HG03039 (cell line): ENCODE data around the gene DEDD2.

Experiments used
- ATAC-seq: cut with Tn5 transposase; IDR thresholded peaks from one replicate; pipeline ENCODE4 v1.9.1; 2021; ENCODE audit warnings: mild to moderate bottlenecking, moderate library complexity; ENCODE audit not compliant: unreplicated experiment

DEDD2 gene

DNA sequence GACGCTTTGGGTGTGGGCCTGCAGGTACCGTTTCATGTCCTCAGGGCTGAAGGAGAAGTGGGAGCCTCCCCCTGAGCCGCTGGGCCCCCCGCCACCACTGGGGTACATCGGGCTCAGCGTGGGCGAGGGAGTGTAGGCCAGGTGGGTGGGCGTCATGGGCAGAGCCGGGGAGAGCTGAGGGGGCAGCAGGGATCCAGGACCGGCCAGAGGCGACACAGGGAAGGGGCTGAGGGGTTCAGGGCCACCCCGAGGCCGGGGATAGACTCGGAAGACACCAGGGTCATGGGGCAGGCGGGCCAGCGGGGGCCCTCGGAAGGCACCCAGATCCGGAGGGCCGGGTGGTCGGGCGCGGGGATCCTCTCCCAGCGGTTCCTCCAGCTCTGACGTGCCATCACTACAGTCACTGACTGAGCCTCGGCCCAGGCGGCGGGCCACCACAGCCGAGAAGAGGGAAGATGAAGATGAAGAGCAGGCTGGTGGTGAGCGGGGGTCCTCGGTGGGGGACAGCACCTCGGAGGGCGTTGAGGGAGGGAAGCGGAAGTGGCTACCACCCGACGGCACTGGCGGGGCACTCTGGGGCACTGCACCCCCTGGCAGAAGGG, 31.8 kb upstream of the DEDD2 start:
- ATAC-seq = no peak

- no peak for ATAC-seq
Measured at GRCh38 chr19:42248270-42249148, 31.0 kb upstream of the DEDD2 start.

DNA sequence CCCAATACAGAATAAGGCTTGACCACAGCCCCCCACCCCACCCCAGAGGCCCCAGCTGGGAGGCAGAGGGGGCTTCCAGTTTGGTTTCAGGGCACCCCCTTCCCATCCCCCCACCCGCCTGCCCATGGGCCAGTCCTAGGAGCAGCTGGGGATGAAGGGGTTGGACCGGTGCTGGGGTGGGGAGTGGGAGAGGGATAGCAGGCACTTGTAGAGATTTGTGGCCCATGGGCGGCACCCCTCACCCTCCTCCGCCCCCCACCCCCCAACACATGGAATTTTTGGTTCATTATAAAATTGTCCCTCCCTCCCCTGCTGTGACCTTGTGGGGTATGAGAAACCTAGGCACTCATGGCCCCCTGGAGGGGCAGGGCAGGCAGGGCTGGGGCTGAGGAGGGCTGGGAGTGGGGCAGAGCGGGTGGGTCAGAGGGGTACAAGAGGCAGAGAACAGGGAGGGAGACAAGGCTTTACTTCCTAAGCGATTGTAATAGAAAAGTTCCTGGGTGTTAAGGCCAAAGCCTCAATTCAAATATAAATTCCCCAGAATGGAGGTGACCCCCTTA, 30.2 kb upstream of the DEDD2 start:
- ATAC-seq = no peak

DNA sequence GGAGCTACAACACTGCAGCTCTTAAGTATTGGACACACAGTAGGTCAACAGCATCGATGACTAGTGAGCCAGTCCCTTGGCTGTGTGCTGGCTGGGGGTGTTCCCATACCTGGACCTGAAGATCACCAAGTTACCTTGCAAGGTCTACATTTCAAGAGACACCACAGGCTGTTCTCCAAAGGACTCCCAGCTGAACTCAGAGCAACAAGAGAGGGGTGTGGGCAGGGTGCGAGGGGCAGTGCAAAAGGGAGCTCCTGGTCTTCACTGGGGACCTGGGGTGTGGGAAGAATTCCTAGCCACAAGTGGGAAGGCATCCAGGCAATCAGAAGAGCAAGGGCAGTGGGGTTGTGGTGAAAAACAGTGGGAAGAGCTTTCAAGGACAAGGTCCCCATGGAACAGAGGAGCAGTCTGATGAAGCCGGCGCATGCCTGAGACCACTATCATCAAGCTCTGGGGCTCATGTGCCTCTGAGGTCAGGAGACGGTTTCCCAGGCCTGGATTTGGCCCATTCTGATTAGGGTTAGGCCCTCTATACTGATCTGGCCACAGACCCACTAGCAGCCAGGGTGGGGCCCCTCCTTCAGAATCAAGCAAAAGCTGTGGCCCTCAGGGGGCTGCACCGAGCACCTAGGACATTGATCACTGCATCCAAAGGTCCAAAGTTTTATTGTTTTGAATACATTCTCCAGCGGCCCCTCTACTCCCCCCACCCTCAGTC, 29.6 kb upstream of the DEDD2 start:
- no peak for ATAC-seq

GRCh38 chr19:42246143-42246921, 28.9 kb upstream of the DEDD2 start:
- no peak for ATAC-seq

- ATAC-seq = no peak
Measured at GRCh38 chr19:42245231-42245630, 27.8 kb upstream of the DEDD2 start.

GRCh38 chr19:42244347-42245220, 27.1 kb upstream of the DEDD2 start:
- ATAC-seq = peak; percentile 33

- peak; percentile 45 for ATAC-seq
Measured at GRCh38 chr19:42242512-42243409, 25.3 kb upstream of the DEDD2 start, which contains the start of gene GSK3A. GSK3A (minus strand) TSS chr19:42242602; CDS start chr19:42242465, 137 bp downstream.

GRCh38 chr19:42242069-42242511, 24.6 kb upstream of the DEDD2 start:
- no peak for ATAC-seq

- no peak for ATAC-seq
Measured at GRCh38 chr19:42241279-42241678, 23.8 kb upstream of the DEDD2 start.

GRCh38 chr19:42239544-42240220, 22.2 kb upstream of the DEDD2 start:
- ATAC-seq = no peak

DNA sequence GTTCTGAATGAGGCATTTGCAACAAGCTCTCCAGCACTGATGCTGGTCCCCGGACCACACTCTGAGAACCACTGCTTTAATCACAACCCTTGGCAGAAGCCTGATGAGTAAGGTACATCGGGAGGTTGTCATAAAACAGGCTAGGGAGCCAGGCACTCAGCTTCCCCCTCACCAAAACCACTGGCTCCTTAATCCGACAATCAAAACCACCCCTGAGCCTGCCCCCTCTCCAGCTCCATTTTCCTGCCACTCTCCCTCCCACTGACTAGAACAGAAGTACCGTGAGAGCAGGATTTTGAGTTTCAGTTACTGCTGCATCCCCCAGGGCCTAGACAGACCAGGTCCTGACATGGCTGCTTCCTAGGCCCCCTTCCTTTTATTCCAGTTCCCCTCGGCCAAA, 17.7 kb upstream of the DEDD2 start:
- no peak for ATAC-seq

- no peak for ATAC-seq
Measured at GRCh38 chr19:42234364-42234763, 16.9 kb upstream of the DEDD2 start.

DNA sequence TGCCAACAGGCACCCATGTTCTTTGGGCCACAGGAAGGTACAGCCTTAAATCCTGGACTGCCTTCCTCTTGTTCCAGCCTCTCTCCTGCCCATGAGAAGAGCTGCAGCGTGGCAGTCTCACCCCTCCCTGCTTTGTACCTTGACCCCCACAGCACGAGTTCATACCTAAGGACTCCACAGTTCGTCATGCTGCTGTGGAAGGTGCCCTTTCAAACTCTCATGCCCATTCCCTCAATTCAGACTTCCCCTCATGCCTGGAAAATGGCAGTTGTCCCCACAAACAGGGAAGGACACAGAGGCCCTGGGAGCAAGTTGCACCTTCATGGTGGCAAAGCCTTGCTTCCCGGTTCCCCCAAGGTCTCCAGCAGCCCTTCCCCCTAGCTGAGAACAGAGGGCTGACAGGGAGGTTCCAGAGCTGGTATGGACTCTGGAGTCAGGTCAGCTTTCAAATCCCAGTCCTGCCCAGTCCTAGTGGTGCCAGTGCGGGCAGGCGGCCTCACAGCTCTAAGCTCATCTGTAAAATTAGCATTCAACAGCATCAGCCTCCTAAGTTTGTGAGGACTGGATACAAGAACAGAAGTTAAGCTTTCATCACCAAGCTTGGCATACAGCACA, 16.3 kb upstream of the DEDD2 start:
- ATAC-seq = no peak

GRCh38 chr19:42233106-42233505, 15.6 kb upstream of the DEDD2 start:
- ATAC-seq = no peak

DNA sequence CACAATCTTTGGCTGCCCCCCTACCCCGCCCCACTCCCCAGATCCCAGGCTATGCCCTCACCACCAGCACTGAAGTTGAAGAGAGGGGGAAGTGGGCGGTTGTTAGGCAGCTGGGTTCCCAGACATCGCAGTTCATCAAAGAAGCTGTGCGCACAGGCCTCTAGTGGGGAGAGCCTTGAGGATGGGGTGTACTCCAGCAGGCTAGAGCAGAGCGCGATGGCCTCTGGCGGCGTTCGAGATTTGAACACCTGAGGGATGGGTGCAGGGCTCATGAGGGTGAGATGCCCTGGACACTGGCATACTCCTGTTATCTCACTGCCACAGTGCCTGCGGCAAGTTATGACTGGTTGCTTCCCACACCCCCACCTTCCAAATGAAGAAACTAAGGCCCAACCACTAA, 15.0 kb upstream of the DEDD2 start:
- no peak for ATAC-seq

DNA sequence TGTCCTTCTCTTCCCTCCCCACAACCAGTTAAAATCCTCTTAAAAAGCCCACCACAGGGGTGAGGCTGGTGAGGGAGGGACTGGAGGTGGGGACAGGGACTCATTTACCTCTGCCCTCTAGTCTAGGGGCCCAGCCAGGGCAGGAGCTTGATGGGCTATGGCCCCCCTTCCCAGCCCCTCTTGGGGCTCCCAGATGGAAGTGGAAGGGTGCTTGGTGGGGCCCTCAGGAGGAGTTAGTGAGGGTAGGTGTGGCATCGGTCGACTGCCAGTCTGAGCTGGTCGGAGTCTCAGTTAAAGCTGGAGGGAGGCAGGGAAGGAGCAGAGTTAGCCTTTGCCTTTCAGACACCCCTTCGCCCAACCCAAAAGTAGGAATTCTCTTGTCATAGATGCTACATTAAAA, 13.1 kb upstream of the DEDD2 start:
- no peak for ATAC-seq
